Measurements from ENCODE around the gene LIAS. TPM values are rescaled to one million over a fixed set of nuclear protein-coding genes. Genes with fewer than 3 reads are reported as not detected.
"Not testable (repeated sequence)": the region's sequence is repeated elsewhere in the genome, so short reads cannot be mapped to it uniquely, and the experiment has no call there.

LIAS gene
- total RNA-seq, 3 donors from 2014 or later = 10.6 to 17.9 (median 13.1) TPM

DNA sequence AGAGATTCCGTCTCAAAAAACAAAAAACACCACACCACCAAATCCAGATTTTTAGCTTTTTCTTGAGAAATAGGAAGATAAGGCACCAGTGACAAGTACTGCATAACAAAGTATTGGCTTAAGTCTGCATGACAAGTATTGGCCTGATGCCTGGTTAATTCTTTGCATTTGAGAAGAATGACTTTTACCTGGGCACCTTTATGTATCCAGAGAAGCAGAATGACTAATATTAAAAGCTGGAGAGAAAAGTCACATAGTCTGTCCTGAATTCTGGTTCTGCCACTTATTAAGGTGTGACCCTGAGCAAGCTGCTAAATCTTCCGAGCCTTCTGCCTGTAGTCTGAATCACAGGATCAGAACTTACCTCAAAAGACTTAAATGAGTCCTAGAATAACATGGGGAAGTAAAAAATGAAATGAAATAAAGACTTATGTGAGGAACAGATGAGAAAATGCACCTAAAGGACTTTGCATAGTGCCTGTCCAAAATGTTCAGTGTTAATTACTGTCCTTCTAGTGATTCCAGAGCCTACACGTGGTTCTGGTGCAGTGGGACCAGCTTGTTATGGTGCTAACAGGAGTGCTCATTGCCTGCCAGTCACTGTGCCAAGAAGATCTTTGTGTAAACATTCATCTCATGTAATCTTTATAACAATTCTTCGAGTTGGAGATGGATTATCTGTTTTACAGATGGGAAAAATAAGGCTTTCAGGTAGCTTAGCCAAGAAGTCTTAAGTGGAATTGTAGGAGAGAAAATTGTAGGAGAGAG lies 36.8 kb downstream of the LIAS start:
- H3K4me1 ChIP-seq = no peaks in the 10 kb centered on the region
- no peaks in the 10 kb centered on the region for H3K36me3 ChIP-seq
- no peak overlapping the region for H3K27ac ChIP-seq
- H3K4me3 ChIP-seq = no peak overlapping the region
- intact Hi-C loops (cut with DNase I; ENCODE audit: low total_unique reads) = no loop called here
- TF ChIP-seq POLR2AphosphoS5 (IDR thresholded peaks at IDR 0.05) = no peak
- TF ChIP-seq POLR2A (IDR thresholded peaks at IDR 0.05) = no peak
- TF ChIP-seq, protein P1, sequence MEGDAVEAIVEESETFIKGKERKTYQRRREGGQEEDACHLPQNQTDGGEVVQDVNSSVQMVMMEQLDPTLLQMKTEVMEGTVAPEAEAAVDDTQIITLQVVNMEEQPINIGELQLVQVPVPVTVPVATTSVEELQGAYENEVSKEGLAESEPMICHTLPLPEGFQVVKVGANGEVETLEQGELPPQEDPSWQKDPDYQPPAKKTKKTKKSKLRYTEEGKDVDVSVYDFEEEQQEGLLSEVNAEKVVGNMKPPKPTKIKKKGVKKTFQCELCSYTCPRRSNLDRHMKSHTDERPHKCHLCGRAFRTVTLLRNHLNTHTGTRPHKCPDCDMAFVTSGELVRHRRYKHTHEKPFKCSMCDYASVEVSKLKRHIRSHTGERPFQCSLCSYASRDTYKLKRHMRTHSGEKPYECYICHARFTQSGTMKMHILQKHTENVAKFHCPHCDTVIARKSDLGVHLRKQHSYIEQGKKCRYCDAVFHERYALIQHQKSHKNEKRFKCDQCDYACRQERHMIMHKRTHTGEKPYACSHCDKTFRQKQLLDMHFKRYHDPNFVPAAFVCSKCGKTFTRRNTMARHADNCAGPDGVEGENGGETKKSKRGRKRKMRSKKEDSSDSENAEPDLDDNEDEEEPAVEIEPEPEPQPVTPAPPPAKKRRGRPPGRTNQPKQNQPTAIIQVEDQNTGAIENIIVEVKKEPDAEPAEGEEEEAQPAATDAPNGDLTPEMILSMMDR (IDR thresholded peaks at IDR 0.05) = no peak
- no peaks in the 10 kb centered on the region for H3K9me3 ChIP-seq
- no peak for DNase-seq (ENCODE audit: low spot score in 2 of 2)
- H3K27me3 ChIP-seq = no peaks in the 10 kb centered on the region

DNA sequence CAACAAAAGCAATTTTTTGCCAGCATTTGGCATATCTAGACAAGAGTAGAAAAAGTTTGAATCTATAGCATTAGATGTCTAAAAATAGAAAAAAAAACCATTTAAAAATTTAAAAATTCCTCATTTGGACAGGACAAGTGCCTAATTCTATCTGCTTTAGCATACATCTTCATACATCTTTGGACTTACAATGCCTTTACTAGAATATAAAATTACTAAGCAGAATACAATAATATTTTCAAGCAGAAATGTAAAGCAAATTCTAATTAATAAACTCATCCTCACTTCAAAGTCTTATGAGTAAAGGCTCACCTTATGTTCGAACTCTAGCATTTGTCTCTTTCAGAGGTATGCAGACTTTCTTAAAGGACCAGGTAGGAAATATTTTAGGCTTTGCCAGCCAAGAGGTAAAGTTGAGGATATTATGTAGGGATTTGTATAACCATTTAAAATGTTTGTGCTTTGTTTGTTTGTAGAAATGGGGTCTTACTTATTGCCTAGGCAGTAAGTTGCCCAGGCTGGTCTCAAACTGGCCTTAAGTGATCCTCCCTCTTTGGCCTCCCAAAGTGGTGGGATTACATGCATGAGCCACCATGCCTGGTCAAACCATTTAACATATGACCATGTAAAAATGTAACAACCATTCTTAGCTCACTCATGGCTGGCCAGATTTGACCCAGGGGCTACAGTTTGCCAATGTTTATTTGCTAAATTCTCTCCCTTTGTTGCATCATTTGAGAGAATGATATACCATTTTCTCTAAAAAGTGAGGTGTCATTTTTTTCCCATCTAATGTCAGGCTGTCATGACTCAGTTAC lies 39.3 kb downstream of the LIAS start:
- no peak for DNase-seq (ENCODE audit: low spot score in 2 of 2)
- no peak overlapping the region for H3K27ac ChIP-seq
- intact Hi-C loops (cut with DNase I; ENCODE audit: low total_unique reads) = no loop called here
- TF ChIP-seq POLR2A (IDR thresholded peaks at IDR 0.05) (no peak), POLR2AphosphoS5 (IDR thresholded peaks at IDR 0.05) (no peak)
- TF ChIP-seq, protein P1 (IDR thresholded peaks at IDR 0.05) = no peak
- peaks cover 8% of the 10 kb centered on the region for H3K36me3 ChIP-seq
- H3K27me3 ChIP-seq = no peaks in the 10 kb centered on the region
- no peaks in the 10 kb centered on the region for H3K4me1 ChIP-seq
- no peak overlapping the region for H3K4me3 ChIP-seq
- H3K9me3 ChIP-seq = no peaks in the 10 kb centered on the region

DNA sequence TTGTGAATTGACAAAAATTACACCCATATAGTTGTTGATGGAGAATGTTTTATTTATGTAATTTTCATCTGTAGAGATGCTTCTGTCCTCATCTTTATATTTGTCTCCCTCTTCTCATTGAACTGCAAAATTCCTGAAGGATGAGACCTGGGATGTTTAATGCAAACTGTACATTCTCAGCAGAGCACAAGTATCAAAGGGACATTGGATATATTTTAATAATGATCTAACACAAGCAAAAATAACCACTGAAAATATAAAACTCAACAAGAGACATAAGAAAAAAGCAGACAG lies 39.8 kb downstream of the LIAS start:
- intact Hi-C loops (cut with DNase I; ENCODE audit: low total_unique reads) = no loop called here
- H3K36me3 ChIP-seq = peaks cover 13% of the 10 kb centered on the region
- H3K27ac ChIP-seq = no peak overlapping the region
- no peaks in the 10 kb centered on the region for H3K4me1 ChIP-seq
- TF ChIP-seq, protein P1 (IDR thresholded peaks at IDR 0.05) = no peak
- TF ChIP-seq POLR2AphosphoS5 (IDR thresholded peaks at IDR 0.05) (no peak), POLR2A (IDR thresholded peaks at IDR 0.05) (no peak)
- no peaks in the 10 kb centered on the region for H3K9me3 ChIP-seq
- H3K27me3 ChIP-seq = no peaks in the 10 kb centered on the region
- H3K4me3 ChIP-seq = no peak overlapping the region
- DNase-seq (ENCODE audit: low spot score in 2 of 2) = no peak

DNA sequence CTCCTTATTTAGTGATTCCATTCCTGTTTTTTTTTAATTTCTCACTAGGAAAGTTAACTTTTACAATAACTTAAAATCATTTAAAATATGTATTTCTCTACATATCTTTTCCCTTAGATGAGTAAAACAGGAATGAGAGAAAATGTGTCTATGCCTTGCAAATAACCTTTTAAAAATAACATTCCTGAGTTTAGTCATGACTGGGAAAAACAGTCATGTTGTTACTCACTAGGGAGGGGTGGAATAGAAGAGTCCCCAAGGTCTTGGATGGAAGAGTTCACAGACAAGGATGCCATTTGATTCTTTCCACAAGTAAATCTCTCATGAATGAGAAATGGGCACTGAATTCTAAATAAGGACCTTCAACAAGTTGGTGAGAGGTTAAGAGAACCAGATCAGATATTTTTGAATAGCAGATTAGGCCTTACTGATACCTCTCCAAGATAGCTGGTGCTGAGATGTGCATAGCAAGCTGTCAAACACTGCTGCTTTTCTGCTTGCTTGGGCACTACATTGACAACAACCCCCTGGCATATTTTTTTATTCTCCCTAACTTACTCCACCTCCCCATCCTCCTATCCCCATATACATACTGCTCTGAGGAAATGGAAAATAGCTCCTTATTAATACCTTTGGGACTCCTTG lies 43.3 kb downstream of the LIAS start:
- Histone ChIP-seq H3K27me3 (no peaks in the 10 kb centered on the region), H3K4me3 (no peak overlapping the region), H3K4me1 (no peaks in the 10 kb centered on the region), H3K9me3 (no peaks in the 10 kb centered on the region), H3K36me3 (peaks cover 13% of the 10 kb centered on the region), H3K27ac (no peak overlapping the region)
- intact Hi-C loops (cut with DNase I; ENCODE audit: low total_unique reads) = no loop called here
- TF ChIP-seq POLR2AphosphoS5 (IDR thresholded peaks at IDR 0.05) = no peak
- DNase-seq (ENCODE audit: low spot score in 2 of 2) = no peak

DNA sequence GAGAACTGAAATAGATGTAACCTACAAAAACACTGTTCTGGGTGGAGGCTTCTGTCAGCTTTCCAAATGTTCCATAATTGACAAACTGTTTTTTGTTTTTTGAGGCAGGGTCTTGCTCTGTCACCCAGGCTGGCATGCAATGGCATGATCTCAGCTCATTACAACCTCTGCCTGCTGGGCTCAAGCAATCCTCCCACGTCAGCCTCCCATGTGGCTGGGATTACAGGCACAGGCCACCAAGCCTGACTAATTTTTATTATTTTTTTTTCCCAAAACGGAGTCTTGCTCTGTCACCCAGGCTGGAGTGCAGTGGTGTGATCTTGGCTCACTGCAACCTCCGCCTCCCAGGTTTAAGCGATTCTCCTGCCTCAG lies 43.8 kb downstream of the LIAS start:
- H3K4me1 ChIP-seq; H3K4me3 ChIP-seq; DNase-seq (ENCODE audit: low spot score in 2 of 2); H3K27me3 ChIP-seq; H3K27ac ChIP-seq; H3K9me3 ChIP-seq; intact Hi-C loops (cut with DNase I; ENCODE audit: low total_unique reads): not testable (repeated sequence)
- peaks cover 13% of the 10 kb centered on the region for H3K36me3 ChIP-seq

DNA sequence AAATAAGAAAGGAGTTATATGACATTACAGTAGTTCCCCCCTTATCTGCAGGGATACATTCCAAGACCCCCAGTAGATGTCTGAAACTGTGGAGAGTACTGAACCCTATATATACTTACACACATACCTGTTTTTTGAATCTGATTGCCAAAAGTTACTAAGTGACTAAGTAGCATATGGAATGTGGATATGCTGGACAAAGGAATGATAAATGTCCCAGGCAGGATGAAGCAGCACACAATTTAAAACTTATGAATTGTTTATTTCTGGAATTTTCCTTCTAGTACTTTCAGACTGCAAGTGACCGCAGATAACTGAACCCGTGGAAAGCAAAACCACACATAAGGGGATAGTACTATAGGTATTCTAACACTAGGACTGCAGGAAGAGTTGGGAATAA lies 45.7 kb downstream of the LIAS start:
- no peak for DNase-seq (ENCODE audit: low spot score in 2 of 2)
- no peaks in the 10 kb centered on the region for H3K4me1 ChIP-seq
- TF ChIP-seq POLR2A (IDR thresholded peaks at IDR 0.05) (no peak), POLR2AphosphoS5 (IDR thresholded peaks at IDR 0.05) (no peak)
- TF ChIP-seq, protein P1 (IDR thresholded peaks at IDR 0.05) = no peak
- no peak overlapping the region for H3K4me3 ChIP-seq
- intact Hi-C loops (cut with DNase I; ENCODE audit: low total_unique reads) = no loop called here
- no peaks in the 10 kb centered on the region for H3K27me3 ChIP-seq
- H3K36me3 ChIP-seq = peaks cover 13% of the 10 kb centered on the region
- no peaks in the 10 kb centered on the region for H3K9me3 ChIP-seq
- H3K27ac ChIP-seq = no peak overlapping the region
